H9 (cell line): ENCODE results near the gene TECTA. TPM values are rescaled to one million over a fixed set of nuclear protein-coding genes. Genes with fewer than 3 reads are reported as not detected.

Source experiments
- DNase-seq: peaks from one replicate; pipeline ENCODE4 v3.0.0-alpha.2; 2017
- H2AFZ ChIP-seq: one replicate; pipeline ENCODE4 v1.6.1; 2013; ENCODE audit warnings: mild to moderate bottlenecking, low read length, control low read depth, moderate library complexity
- H2AK5ac ChIP-seq: 2 replicates; pipeline ENCODE4 v1.6.1; 2013; ENCODE audit warnings: low read length, control low read depth, mixed read lengths; ENCODE audit not compliant: insufficient read length
- H2BK120ac ChIP-seq: one replicate; pipeline ENCODE4 v1.6.1; 2013; ENCODE audit warnings: low read depth, mild to moderate bottlenecking, low read length, control low read depth, inconsistent platforms; ENCODE audit not compliant: poor library complexity, severe bottlenecking
- H2BK12ac ChIP-seq: 2 replicates; pipeline ENCODE4 v1.6.1; 2013; ENCODE audit warnings: low read length, control low read depth, mixed read lengths, low read depth; ENCODE audit not compliant: insufficient read length
- H2BK15ac ChIP-seq: 2 replicates; pipeline ENCODE4 v1.6.1; 2013; ENCODE audit warnings: low read depth, low read length, control low read depth
- H2BK20ac ChIP-seq: one replicate; pipeline ENCODE4 v1.6.1; 2013; ENCODE audit warnings: low read depth, mild to moderate bottlenecking, low read length, control low read depth, inconsistent platforms; ENCODE audit not compliant: poor library complexity, severe bottlenecking
- H2BK5ac ChIP-seq: 2 replicates; pipeline ENCODE4 v1.6.1; 2013; ENCODE audit warnings: low read length, control low read depth, mixed read lengths; ENCODE audit not compliant: insufficient read length
- H3K14ac ChIP-seq: 2 replicates; pipeline ENCODE4 v1.6.1; 2013; ENCODE audit warnings: low read length, control low read depth; ENCODE audit not compliant: insufficient read depth
- H3K18ac ChIP-seq: 2 replicates; pipeline ENCODE4 v1.6.1; 2013; ENCODE audit warnings: low read depth, mild to moderate bottlenecking, mixed read lengths, low read length, control low read depth; ENCODE audit not compliant: insufficient read length
- H3K23ac ChIP-seq: 2 replicates; pipeline ENCODE4 v1.6.1; 2013; ENCODE audit warnings: low read length, control low read depth, mixed read lengths, low read depth; ENCODE audit not compliant: insufficient read length
- H3K23me2 ChIP-seq: 2 replicates; pipeline ENCODE4 v1.6.1; 2013; ENCODE audit warnings: low read depth, mild to moderate bottlenecking, mixed read lengths, low read length, control low read depth; ENCODE audit not compliant: insufficient read length, poor library complexity, severe bottlenecking
- H3K27ac ChIP-seq: 2 replicates; pipeline ENCODE4 v1.5.1; 2013; ENCODE audit warnings: low read length, control low read depth, mixed read lengths, low read depth; ENCODE audit not compliant: insufficient read length
- H3K27me3 ChIP-seq: 2 replicates; pipeline ENCODE4 v1.6.1; 2013; ENCODE audit warnings: low read length, control low read depth, inconsistent platforms; ENCODE audit not compliant: insufficient read depth
- H3K4ac ChIP-seq: 2 replicates; pipeline ENCODE4 v1.6.1; 2013; ENCODE audit warnings: low read depth, mild to moderate bottlenecking, control low read depth, inconsistent platforms, low read length, moderate library complexity
- H3K4me1 ChIP-seq: 2 replicates; pipeline ENCODE4 v1.6.1; 2013; ENCODE audit warnings: low read length, control low read depth, inconsistent platforms; ENCODE audit not compliant: insufficient read depth
- H3K4me2 ChIP-seq: 2 replicates; pipeline ENCODE4 v1.6.1; 2013; ENCODE audit warnings: low read length, control low read depth, mixed read lengths; ENCODE audit not compliant: insufficient read length, insufficient read depth
- H3K56ac ChIP-seq: 2 replicates; pipeline ENCODE4 v1.6.1; 2013; ENCODE audit warnings: low read depth, mild to moderate bottlenecking, mixed read lengths, low read length, control low read depth; ENCODE audit not compliant: insufficient read length
- H3K79me1 ChIP-seq: 2 replicates; pipeline ENCODE4 v1.6.1; 2013; ENCODE audit warnings: low read depth, mild to moderate bottlenecking, moderate library complexity, low read length, control low read depth, inconsistent platforms; ENCODE audit not compliant: insufficient read depth, poor library complexity, severe bottlenecking
- H3K79me2 ChIP-seq: 2 replicates; pipeline ENCODE4 v1.6.1; 2013; ENCODE audit warnings: low read length, control low read depth, inconsistent platforms; ENCODE audit not compliant: insufficient read depth
- H3K9ac ChIP-seq: 2 replicates; pipeline ENCODE4 v1.6.1; 2013; ENCODE audit warnings: low read length, control low read depth, mixed read lengths; ENCODE audit not compliant: insufficient read length; ENCODE audit errors: extremely low read depth
- H3K9me3 ChIP-seq: one replicate; pipeline ENCODE4 v1.6.1; 2013; ENCODE audit warnings: low read depth, low read length, inconsistent platforms; ENCODE audit not compliant: control insufficient read depth
- H3T11ph ChIP-seq: one replicate; pipeline ENCODE4 v1.6.1; 2013; ENCODE audit warnings: mild to moderate bottlenecking, low read length, control low read depth, inconsistent platforms
- H4K20me1 ChIP-seq: one replicate; pipeline ENCODE4 v1.6.1; 2013; ENCODE audit not compliant: control insufficient read depth, insufficient read length, insufficient read depth
- H4K5ac ChIP-seq: 2 replicates; pipeline ENCODE4 v1.6.1; 2013; ENCODE audit warnings: low read depth, mild to moderate bottlenecking, mixed read lengths, low read length, control low read depth; ENCODE audit not compliant: insufficient read length
- H4K8ac ChIP-seq: replicated peaks from 2 replicates; pipeline ENCODE4 v1.6.1; 2013; ENCODE audit warnings: low read length, control low read depth, mixed read lengths, low read depth; ENCODE audit not compliant: insufficient read length
- H4K91ac ChIP-seq: 2 replicates; pipeline ENCODE4 v1.6.1; 2013; ENCODE audit warnings: low read depth, mild to moderate bottlenecking, moderate library complexity, mixed read lengths, low read length, control low read depth; ENCODE audit not compliant: insufficient read length
- H3K27ac Mint-ChIP-seq, 3 experiments: 2 replicates in 2 of 3; 3 replicates in 1 of 3; pipeline ENCODE4 v1.8.0; 2020 to 2021; ENCODE audit warnings: mixed read lengths in 3 of 3, mild to moderate bottlenecking in 1 of 3, moderate library complexity in 1 of 3
- H3K27me3 Mint-ChIP-seq: 2 replicates; pipeline ENCODE4 v1.8.0; 2021; ENCODE audit warnings: low read depth, mild to moderate bottlenecking, moderate library complexity, mixed read lengths
- H3K36me3 Mint-ChIP-seq, 3 experiments: 2 replicates in 2 of 3; 3 replicates in 1 of 3; pipeline ENCODE4 v1.8.0; 2020 to 2021; ENCODE audit warnings: low read depth in 3 of 3, mixed read lengths in 3 of 3; ENCODE audit not compliant: insufficient read depth in 1 of 3
- H3K4me1 Mint-ChIP-seq, 2 experiments: 2 replicates each; pipeline ENCODE4 v1.8.0; 2020; ENCODE audit warnings: mixed read lengths in 2 of 2
- H3K4me3 Mint-ChIP-seq, 2 experiments: 2 replicates in 1 of 2; 3 replicates in 1 of 2; pipeline ENCODE4 v1.8.0; 2020 to 2021; ENCODE audit warnings: mild to moderate bottlenecking in 2 of 2, mixed read lengths in 2 of 2, moderate library complexity in 1 of 2
- H3K9me3 Mint-ChIP-seq, 2 experiments: 2 replicates in 1 of 2; 3 replicates in 1 of 2; pipeline ENCODE4 v1.8.0; 2020; ENCODE audit warnings: mild to moderate bottlenecking in 2 of 2, mixed read lengths in 2 of 2, moderate library complexity in 1 of 2
- WGBS: extraction: QIAGEN DNeasy Blood & Tissue Kit; methylation state at CpG from one replicate; pipeline ENCODE4 v1.1.7; 2013; ENCODE audit warnings: missing lambda C conversion rate, low lambda C conversion rate, mixed read lengths; ENCODE audit not compliant: insufficient read length; ENCODE audit errors: extremely low coverage; 5-methylcytosine and 5-hydroxymethylcytosine counted together
- total RNA-seq: library from RNA; stranded (reverse); gene quantifications from 2 replicates; pipeline ENCODE4 v1.2.1, GENCODE V29; 2021
- TF ChIP-seq, protein P1 (sequence below): fragments of 200-600 bp; sonication (generic); conservative IDR thresholded peaks from 3 replicates; pipeline ENCODE4 v1.8.0; 2021; ENCODE audit warnings: antibody characterized with exemption, mild to moderate bottlenecking

Gene TECTA
- total RNA-seq, 1 experiment from 2014 or later: 0.66 TPM

DNA sequence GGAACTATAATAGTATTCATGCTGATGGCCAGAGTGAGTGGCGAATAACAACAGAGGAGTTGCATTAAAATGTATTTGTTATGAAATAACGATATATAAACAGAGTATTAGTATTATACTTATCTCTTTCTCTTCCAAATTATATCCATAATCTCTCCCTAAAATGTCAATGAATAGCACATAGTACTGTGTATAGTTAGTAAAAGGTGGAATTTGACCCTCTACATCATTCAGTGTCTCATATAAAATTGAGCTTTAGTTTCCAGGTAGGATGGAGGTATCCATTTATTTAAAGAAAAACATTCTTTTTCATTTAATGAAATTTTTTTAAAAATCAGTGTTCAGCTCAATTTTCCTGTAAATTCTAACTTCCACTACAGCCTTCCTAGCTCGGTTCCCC is 34.4 kb upstream of the TECTA start:
- no peaks in the 10 kb centered on the region for H3K79me2 ChIP-seq
- no peaks in the 10 kb centered on the region for H3K79me1 ChIP-seq
- Mint-ChIP-seq H3K4me3 (no peak overlapping the region), H3K27me3 (no peaks in the 10 kb centered on the region), H3K4me1 (peaks cover 10 to 11% of the 10 kb centered on the region in 2 experiments), H3K36me3 (peaks cover 29 to 44% (median 36%) of the 10 kb centered on the region in 3 experiments), H3K27ac (no peak overlapping the region), H3K9me3 (no peaks in the 10 kb centered on the region; a peak in 1 of 5 replicates)
- H4K8ac ChIP-seq: no peak overlapping the region
- no peak overlapping the region for H2BK12ac ChIP-seq
- H3K27me3 ChIP-seq: no peaks in the 10 kb centered on the region
- no peaks in the 10 kb centered on the region for H3K23me2 ChIP-seq
- no peak overlapping the region for H3K4me2 ChIP-seq
- H2AK5ac ChIP-seq: no peak overlapping the region
- H3K23ac ChIP-seq: no peak overlapping the region
- WGBS: no CpG with 5 or more reads among the region's 3 CpGs
- H2AFZ ChIP-seq: no peak overlapping the region
- no peak overlapping the region for H3K4ac ChIP-seq
- H4K20me1 ChIP-seq: no peaks in the 10 kb centered on the region
- no peaks in the 10 kb centered on the region for H3K9me3 ChIP-seq
- no peak overlapping the region for H2BK5ac ChIP-seq
- H3K56ac ChIP-seq: no peak overlapping the region
- H3K14ac ChIP-seq: no peak overlapping the region
- no peak overlapping the region for H2BK15ac ChIP-seq
- H3K4me1 ChIP-seq: no peaks in the 10 kb centered on the region
- H3K27ac ChIP-seq: no peak overlapping the region
- no peak overlapping the region for H2BK20ac ChIP-seq
- H3K9ac ChIP-seq: no peak overlapping the region
- DNase-seq: no peak
- H3T11ph ChIP-seq: no peak overlapping the region
- H3K18ac ChIP-seq: no peak overlapping the region
- no peak overlapping the region for H2BK120ac ChIP-seq
- H4K5ac ChIP-seq: no peak overlapping the region
- H4K91ac ChIP-seq: no peak overlapping the region
- TF ChIP-seq, protein P1, sequence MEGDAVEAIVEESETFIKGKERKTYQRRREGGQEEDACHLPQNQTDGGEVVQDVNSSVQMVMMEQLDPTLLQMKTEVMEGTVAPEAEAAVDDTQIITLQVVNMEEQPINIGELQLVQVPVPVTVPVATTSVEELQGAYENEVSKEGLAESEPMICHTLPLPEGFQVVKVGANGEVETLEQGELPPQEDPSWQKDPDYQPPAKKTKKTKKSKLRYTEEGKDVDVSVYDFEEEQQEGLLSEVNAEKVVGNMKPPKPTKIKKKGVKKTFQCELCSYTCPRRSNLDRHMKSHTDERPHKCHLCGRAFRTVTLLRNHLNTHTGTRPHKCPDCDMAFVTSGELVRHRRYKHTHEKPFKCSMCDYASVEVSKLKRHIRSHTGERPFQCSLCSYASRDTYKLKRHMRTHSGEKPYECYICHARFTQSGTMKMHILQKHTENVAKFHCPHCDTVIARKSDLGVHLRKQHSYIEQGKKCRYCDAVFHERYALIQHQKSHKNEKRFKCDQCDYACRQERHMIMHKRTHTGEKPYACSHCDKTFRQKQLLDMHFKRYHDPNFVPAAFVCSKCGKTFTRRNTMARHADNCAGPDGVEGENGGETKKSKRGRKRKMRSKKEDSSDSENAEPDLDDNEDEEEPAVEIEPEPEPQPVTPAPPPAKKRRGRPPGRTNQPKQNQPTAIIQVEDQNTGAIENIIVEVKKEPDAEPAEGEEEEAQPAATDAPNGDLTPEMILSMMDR: no peak
